22Rv1 (cell line): Measurements from ENCODE around the gene C1QTNF1.

Experiments
- H3K27ac ChIP-seq: fragments of 450-650 bp; 2 replicates; pipeline ENCODE4 v1.5.1; 2017
- ZFX ChIP-seq: fragments of 450-650 bp; IDR thresholded peaks from 2 replicates; pipeline ENCODE4 v1.6.1; 2017; ENCODE audit warnings: antibody characterized with exemption, borderline replicate concordance
- TF ChIP-seq, protein P1 (sequence below): fragments of 450-650 bp; IDR thresholded peaks from 2 replicates; pipeline ENCODE4 v1.5.1; 2017; ENCODE audit warnings: mild to moderate bottlenecking

C1QTNF1 gene

DNA sequence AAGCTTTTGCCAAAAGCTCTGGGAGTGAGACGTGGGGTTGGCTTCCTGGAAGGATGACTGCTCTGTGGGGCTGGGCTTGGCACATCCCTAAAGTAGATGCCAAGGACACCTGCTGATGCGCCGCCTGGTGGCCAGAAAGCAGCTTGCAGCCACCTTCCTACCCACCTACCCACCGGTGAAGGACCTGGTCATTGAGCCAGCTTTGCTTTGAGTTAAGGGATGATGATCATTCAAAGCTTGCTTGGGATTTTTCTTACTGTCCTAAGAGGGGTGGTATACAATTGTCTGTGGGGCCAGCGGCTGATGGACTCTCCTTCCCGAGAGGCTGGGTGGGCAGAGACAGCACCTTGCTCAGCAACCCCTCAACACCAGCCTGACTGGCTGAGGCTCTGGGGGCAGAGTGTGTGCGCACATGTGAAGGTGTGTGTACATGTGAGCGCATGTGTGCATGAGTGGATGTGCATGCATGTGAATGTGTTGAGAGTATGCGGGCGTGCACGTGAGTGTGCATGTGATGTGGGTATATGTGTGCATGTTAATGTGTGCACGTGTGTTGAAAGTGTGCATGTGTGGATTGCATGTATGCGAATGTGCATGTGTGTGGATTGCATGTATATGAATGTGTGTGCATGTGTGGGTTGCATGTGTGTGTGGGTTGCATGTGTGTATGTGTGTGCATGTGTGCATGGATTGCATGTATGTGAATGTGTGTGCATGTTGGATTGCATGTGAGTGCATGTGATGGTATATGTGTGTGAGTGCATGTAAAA, 18.6 kb downstream of the C1QTNF1 start:
- no peak overlapping the region for H3K27ac ChIP-seq
- no peak for TF ChIP-seq ZFX
- TF ChIP-seq, protein P1, sequence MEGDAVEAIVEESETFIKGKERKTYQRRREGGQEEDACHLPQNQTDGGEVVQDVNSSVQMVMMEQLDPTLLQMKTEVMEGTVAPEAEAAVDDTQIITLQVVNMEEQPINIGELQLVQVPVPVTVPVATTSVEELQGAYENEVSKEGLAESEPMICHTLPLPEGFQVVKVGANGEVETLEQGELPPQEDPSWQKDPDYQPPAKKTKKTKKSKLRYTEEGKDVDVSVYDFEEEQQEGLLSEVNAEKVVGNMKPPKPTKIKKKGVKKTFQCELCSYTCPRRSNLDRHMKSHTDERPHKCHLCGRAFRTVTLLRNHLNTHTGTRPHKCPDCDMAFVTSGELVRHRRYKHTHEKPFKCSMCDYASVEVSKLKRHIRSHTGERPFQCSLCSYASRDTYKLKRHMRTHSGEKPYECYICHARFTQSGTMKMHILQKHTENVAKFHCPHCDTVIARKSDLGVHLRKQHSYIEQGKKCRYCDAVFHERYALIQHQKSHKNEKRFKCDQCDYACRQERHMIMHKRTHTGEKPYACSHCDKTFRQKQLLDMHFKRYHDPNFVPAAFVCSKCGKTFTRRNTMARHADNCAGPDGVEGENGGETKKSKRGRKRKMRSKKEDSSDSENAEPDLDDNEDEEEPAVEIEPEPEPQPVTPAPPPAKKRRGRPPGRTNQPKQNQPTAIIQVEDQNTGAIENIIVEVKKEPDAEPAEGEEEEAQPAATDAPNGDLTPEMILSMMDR = peak; percentile 73

DNA sequence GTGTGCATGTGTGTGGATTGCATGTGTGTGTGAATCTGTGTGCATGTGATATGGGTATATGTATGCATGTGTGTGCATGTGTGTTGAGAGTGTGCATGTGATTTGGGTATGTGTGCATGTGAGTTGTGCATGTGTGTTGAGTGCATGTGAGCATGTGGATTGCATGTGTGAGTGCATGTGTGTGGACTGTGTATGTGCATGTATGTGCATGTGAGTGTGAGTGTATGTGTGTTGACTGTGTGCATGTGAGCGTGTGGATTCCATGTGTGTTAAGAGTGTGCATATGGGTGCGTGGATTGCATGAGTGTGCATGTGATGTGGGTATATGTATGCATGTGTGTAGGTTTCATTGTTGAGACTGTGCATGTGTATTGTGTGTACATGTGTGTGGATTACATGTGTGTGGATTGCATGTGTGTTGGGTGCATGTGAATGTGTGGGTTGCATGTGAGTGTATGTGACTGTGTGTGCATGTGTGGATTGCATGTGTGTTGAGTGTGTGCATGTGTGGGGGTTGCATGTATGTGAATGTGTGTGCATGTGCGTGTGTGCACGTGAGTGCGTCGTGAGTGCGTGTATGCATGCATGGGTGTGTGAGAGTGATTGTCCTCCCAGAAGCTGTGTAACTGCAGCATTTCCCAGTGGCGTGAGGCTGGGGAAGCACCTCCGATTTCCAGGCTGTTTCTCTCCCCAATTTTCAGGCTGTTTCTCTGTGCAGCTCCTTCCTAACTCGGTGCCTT, 19.4 kb downstream of the C1QTNF1 start:
- TF ChIP-seq ZFX = no peak
- TF ChIP-seq, protein P1 = no peak
- H3K27ac ChIP-seq = no peak overlapping the region

DNA sequence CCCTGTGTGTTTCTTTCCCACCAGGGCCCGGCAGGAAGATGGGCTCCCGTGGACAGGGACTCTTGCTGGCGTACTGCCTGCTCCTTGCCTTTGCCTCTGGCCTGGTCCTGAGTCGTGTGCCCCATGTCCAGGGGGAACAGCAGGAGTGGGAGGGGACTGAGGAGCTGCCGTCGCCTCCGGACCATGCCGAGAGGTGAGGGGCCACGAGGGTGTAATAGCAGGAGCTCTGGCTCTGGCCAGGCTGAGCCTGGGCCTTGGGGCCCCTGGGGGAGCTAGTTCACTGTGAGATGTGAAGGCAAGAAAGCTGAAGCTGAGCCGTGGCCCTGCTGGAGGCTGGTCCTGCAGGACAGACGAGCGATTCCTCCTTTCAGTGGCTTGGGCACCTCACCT, 20.0 kb downstream of the C1QTNF1 start:
- TF ChIP-seq ZFX = no peak
- TF ChIP-seq, protein P1 = no peak
- H3K27ac ChIP-seq = no peak overlapping the region

DNA sequence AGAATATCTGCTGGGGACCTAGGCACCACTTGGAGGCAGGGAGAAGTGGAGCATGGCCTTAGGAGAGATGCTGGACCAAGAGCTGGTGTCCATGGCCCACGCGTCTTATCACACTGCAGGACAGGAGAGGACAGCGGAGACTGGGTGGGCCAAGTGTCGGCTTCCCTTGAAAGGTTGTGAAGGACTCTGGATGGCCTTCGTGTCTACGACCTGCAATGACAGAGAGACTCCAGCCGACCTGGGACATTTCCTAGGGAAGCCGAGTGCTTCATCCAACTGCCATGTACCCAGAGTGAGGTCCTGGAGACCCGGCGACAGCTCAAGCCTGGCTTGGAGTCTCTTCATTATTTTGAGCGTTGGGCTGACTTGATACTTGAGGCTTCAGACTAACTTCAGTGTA, 20.5 kb downstream of the C1QTNF1 start:
- no peak for TF ChIP-seq ZFX
- TF ChIP-seq, protein P1 = no peak
- no peak overlapping the region for H3K27ac ChIP-seq

DNA sequence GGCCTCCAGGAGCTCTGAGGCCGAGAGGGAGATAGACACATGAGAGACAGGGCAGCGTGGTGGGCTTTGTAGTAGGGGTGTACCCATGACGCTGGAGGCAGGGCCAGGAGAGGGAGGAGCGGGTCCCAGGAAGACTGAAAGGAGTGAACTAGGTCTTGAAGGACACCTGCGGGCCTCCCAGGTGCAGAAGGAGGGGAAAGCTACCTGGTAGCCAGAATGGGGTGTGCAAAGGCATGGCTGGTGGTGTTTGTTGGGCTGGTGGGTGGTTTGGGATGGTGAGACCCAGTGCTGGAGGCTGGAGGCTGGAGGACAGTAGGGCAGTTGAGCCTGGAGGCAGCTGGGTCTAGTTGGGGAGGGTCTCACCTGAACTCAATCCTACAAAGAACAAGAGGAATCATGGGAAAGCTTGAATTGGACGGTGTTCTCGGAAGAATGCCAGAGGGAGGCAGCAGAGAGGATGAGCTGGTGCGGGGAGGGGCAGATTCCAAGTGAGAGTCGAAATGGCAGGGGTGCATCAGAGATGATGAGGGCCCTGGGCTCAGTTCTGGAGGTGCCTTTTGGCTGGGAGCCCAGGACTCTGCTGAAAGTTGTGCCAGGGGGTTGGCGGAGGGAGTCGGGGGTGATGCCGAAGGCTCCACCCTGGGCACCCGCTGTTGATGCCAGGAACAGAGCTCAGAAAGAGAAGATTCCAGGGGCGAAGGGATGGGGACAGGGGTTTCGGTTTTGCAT, 21.2 kb downstream of the C1QTNF1 start:
- TF ChIP-seq ZFX = no peak
- TF ChIP-seq, protein P1 = no peak
- H3K27ac ChIP-seq = no peak overlapping the region

DNA sequence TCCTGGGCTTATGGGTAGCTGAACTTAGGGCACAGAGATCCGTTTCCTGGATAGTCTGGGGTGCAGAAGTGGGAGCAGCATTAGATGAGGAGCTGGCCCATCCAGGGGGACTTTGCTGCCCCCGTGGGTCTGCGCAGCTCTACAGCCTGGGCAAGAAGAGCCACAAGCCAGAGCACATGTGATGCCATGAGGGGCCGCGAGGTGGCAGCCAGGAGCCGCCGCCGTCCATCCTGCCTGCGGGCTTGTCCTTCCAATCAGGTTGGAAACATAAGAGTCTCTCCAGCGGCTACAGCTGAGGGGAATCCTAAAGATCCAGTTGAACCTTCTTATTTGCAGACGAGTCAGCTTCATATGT, 21.9 kb downstream of the C1QTNF1 start:
- no peak overlapping the region for H3K27ac ChIP-seq
- no peak for TF ChIP-seq ZFX
- TF ChIP-seq, protein P1 = peak; percentile 97
